GM12878 (cell line): Measurements from ENCODE around the gene COL20A1. TPM values are rescaled to one million over a fixed set of nuclear protein-coding genes. Genes with fewer than 3 reads are reported as not detected.

Experiments used
- ATAC-seq: fragments of 200-7000 bp; cut with Tn5 transposase; 3 replicates; pipeline ENCODE4 v1.9.1; 2020; ENCODE audit warnings: mild to moderate bottlenecking, moderate library complexity
- BruUV-seq: library from RNA; stranded (reverse); fragments of 400-500 nt; replicated peaks from 2 replicates; lab custom pipeline; 2021; lab: Mats Ljungman, UMichigan
- CTCF ChIA-PET: fragments of 300-600 bp; sonication (Branson Sonifier 250); formaldehyde crosslinking; extraction: SDS; loops from one replicate; lab custom pipeline; 2021; ENCODE audit warnings: inconsistent platforms; lab: Yijun Ruan, JAX
- POLR2A ChIA-PET: fragments of 350-600 bp; formaldehyde crosslinking; extraction: SDS; loops from one replicate; lab custom pipeline; 2021; ENCODE audit warnings: inconsistent platforms; lab: Charles Lee
- RAD21 ChIA-PET: fragments of 300-600 bp; sonication (Branson Sonifier 250); formaldehyde crosslinking; loops from one replicate; lab custom pipeline; 2023; ENCODE audit warnings: antibody characterized with exemption; ENCODE audit not compliant: unreplicated experiment; lab: Charles Lee
- SMC1A ChIA-PET: fragments of 300-600 bp; sonication (Branson Sonifier 250); formaldehyde crosslinking; loops from one replicate; lab custom pipeline; 2023; ENCODE audit not compliant: unreplicated experiment, uncharacterized antibody; lab: Charles Lee
- DNase-seq: peaks from one replicate; pipeline ENCODE4 v3.0.0-alpha.2; 2011; ENCODE audit warnings: low read depth, low spot score
- FAIRE-seq: peaks from 3 replicates; lab custom pipeline; 2011; peaks lifted over from hg19 to GRCh38; lab: Jason Lieb, UNC
- H2AFZ ChIP-seq: 2 replicates; pipeline ENCODE4 v1.6.0; 2011; ENCODE audit warnings: low read depth, low read length, control low read depth; ENCODE audit not compliant: control insufficient read depth
- H3K27ac ChIP-seq: 2 replicates; pipeline ENCODE4 v1.5.1; 2011; ENCODE audit warnings: control low read depth; ENCODE audit not compliant: control insufficient read depth, insufficient read depth
- H3K27me3 ChIP-seq, 2 experiments: replicated peaks in 1 of 2; 2 replicates each; pipeline versions ENCODE4 v1.6.0 to v1.6.1; 2011; ENCODE audit warnings: low read length in 1 of 2; ENCODE audit not compliant: control insufficient read depth in 2 of 2, insufficient read depth in 2 of 2
- H3K36me3 ChIP-seq, 2 experiments: 2 replicates each; pipeline ENCODE4 v1.5.1; 2011; ENCODE audit warnings: low read length in 1 of 2; ENCODE audit not compliant: control insufficient read depth in 2 of 2, insufficient read depth in 2 of 2
- H3K4me1 ChIP-seq: 2 replicates; pipeline ENCODE4 v1.6.1; 2011; ENCODE audit warnings: mild to moderate bottlenecking, low read length, moderate library complexity, mixed read lengths; ENCODE audit not compliant: control insufficient read depth, insufficient read depth
- H3K4me2 ChIP-seq: 2 replicates; pipeline ENCODE4 v1.6.0; 2011; ENCODE audit warnings: control low read depth; ENCODE audit not compliant: control insufficient read depth, insufficient read depth
- H3K4me3 ChIP-seq: fragments of 200-600 bp; sonication (generic); 2 replicates; pipeline ENCODE4 v1.5.1; 2016
- H3K79me2 ChIP-seq: 2 replicates; pipeline ENCODE4 v1.6.0; 2011; ENCODE audit warnings: low read length; ENCODE audit not compliant: control insufficient read depth, insufficient read depth
- H3K9ac ChIP-seq: 2 replicates; pipeline ENCODE4 v1.8.0; 2011; ENCODE audit warnings: low read length, control low read depth, mixed read lengths; ENCODE audit not compliant: control insufficient read depth, insufficient read depth
- H3K9me3 ChIP-seq: replicated peaks from 3 replicates; pipeline ENCODE4 v1.5.1; 2011; ENCODE audit warnings: mild to moderate bottlenecking, low read length; ENCODE audit not compliant: control insufficient read depth, insufficient read depth
- H4K20me1 ChIP-seq: 2 replicates; pipeline ENCODE4 v1.6.0; 2011; ENCODE audit not compliant: control insufficient read depth, insufficient read depth
- POLR2A ChIP-seq: IDR thresholded peaks from 2 replicates; pipeline ENCODE4 v1.6.1; 2011; ENCODE audit warnings: low read depth, mild to moderate bottlenecking, low read length
- WGBS: methylation state at CpG from one replicate; pipeline ENCODE4 v1.1.6; 2016; ENCODE audit warnings: low lambda C conversion rate; ENCODE audit not compliant: insufficient replicate concordance, insufficient coverage; ENCODE audit errors: missing lambda C conversion rate; 5-methylcytosine and 5-hydroxymethylcytosine counted together
- in situ Hi-C: fragments of 300-500 bp; cut with MboI; formaldehyde crosslinking; loops from 9 replicates; pipeline ENCODE4 v1.14.3; 2018; ENCODE audit warnings: mixed read lengths
- intact Hi-C: fragments of 100-400 bp; cut with micrococcal nuclease; formaldehyde crosslinking; loops from one replicate; pipeline ENCODE4 v1.14.2; 2022; ENCODE audit not compliant: unreplicated experiment
- polyA plus RNA-seq, 11 experiments: library from polyadenylated mRNA; depleted of rRNA in 4 of 11; unstranded in 6 of 11; stranded (reverse) in 5 of 11; fragments of >200 nt; fragmentation: Nextera tagmentation in 4 of 11; fragmentation: Illumina TruSeq in 1 of 11; extraction: Ambion mirVana in 4 of 11; extraction: Trizol in 1 of 11; gene quantifications; 1 replicate in 1 of 11; 2 replicates in 10 of 11; pipeline versions ENCODE4 v1.2.1 to v1.2.3, GENCODE V29; 2011 to 2016; ENCODE audit warnings: inconsistent platforms in 2 of 11, missing spikeins in 2 of 11, low read depth in 1 of 11
- total RNA-seq, 4 experiments: library from RNA; depleted of rRNA in 3 of 4; stranded (reverse); fragments of >200 nt in 3 of 4; fragmentation: Illumina TruSeq in 1 of 4; extraction: Trizol in 1 of 4; gene quantifications; 2 replicates each; pipeline versions ENCODE4 v1.2.1 to v1.2.3, GENCODE V29; 2013 to 2021
- TF ChIP-seq, protein P1 (sequence below): fragments of 450-650 bp; IDR thresholded peaks from 2 replicates; pipeline ENCODE4 v1.6.1; 2017; ENCODE audit warnings: mild to moderate bottlenecking, moderate library complexity

Gene COL20A1
- total and polyA plus RNA-seq, 10 of the 15 experiments (the other 5 are each of a cell fraction or from before 2014, with no cell fraction given) = not detected

DNA sequence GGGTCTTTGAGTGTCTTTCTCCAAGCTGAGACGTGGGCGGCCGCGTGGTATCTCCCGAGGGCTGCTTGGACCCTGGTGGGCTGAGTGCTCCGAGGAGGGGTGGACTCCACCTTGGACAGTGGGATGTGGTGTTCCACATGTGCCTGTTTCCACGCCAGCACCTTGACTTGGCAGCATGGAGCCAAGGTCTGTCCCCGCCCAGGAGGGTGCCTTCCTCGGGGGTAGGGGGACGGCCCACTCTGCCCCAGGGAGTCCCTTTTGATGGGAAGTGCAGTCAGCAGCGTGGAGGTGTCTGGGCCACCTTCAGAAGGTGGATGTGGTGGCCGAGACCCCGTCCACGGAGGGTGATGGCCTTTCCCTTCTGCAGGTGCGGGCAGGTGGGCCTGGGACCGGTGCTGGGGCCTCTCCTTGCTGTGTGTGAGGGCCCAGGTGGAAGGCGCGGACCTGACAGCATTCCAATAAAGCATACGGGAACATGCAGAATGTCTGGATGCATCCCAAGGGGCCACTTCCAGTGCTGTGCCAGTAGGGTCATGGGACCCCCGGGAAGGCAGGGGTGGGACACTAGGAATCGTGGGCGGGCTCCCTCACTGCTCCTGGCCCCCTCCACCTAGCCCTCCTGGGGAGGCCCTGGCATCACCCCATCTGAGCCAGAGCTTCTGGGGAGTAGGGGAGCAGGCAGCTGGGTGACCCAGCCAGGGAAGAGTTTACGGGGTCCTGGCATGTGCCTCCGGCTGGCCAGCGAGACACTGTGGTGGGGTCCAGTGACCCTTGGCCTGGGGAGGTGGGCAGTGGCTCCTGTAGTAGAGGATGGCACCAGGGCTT lies 3.5 kb upstream of the COL20A1 start:
- Histone ChIP-seq H3K79me2 (no peaks in the 10 kb centered on the region), H3K4me1 (no peaks in the 10 kb centered on the region), H2AFZ (no peak overlapping the region), H4K20me1 (no peaks in the 10 kb centered on the region), H3K4me2 (no peak overlapping the region), H3K9ac (no peak overlapping the region), H3K36me3 (peaks cover 2 to 7% of the 10 kb centered on the region in 2 experiments), H3K4me3 (no peak overlapping the region), H3K27ac (no peak overlapping the region), H3K9me3 (no peaks in the 10 kb centered on the region), H3K27me3 (no peaks in the 10 kb centered on the region; a peak in 1 of 4 replicates)
- ChIA-PET SMC1A (no interaction called here), CTCF (no interaction called here), POLR2A (interaction anchor here (0.9 kb wide), 1 partner anchor 22 kb away, joined by 3 read pairs; no protein-coding TSS in a partner anchor), RAD21 (no interaction called here)
- DNase-seq = no peak
- BruUV-seq = no TSS peak
- no peak for ATAC-seq
- in situ Hi-C loops (no loop called here), intact Hi-C loops (no loop called here)
- 81% methylated on average over 25 of the region's 25 CpGs for WGBS
- FAIRE-seq = no peak
- TF ChIP-seq, protein P1, sequence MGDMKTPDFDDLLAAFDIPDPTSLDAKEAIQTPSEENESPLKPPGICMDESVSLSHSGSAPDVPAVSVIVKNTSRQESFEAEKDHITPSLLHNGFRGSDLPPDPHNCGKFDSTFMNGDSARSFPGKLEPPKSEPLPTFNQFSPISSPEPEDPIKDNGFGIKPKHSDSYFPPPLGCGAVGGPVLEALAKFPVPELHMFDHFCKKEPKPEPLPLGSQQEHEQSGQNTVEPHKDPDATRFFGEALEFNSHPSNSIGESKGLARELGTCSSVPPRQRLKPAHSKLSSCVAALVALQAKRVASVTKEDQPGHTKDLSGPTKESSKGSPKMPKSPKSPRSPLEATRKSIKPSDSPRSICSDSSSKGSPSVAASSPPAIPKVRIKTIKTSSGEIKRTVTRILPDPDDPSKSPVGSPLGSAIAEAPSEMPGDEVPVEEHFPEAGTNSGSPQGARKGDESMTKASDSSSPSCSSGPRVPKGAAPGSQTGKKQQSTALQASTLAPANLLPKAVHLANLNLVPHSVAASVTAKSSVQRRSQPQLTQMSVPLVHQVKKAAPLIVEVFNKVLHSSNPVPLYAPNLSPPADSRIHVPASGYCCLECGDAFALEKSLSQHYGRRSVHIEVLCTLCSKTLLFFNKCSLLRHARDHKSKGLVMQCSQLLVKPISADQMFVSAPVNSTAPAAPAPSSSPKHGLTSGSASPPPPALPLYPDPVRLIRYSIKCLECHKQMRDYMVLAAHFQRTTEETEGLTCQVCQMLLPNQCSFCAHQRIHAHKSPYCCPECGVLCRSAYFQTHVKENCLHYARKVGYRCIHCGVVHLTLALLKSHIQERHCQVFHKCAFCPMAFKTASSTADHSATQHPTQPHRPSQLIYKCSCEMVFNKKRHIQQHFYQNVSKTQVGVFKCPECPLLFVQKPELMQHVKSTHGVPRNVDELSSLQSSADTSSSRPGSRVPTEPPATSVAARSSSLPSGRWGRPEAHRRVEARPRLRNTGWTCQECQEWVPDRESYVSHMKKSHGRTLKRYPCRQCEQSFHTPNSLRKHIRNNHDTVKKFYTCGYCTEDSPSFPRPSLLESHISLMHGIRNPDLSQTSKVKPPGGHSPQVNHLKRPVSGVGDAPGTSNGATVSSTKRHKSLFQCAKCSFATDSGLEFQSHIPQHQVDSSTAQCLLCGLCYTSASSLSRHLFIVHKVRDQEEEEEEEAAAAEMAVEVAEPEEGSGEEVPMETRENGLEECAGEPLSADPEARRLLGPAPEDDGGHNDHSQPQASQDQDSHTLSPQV = no peak
- TF ChIP-seq POLR2A = peak; percentile 60; the same call in 1 of the 2 replicates
